ENCODE measurements around the gene MECP2.

MECP2 gene

DNA sequence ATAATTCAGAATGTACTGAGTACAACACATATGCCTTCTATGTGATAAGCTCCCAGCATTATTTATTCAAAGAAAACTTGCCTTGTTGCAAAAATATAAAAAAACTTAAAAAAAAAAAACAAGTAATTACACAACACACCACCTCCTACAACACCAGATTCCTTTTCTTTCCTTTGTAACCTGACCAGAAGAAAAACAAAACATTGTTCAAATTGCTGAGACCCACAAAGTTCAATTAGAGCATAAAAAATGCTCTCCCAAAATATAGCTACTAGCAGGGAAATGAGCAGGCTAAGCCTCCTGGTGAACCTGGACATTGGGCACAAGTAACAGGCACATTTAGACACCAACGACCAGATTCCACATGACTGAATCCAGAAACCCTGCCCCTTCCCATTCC is 38.3 kb downstream of the MECP2 start:
- no peak for FAIRE-seq

DNA sequence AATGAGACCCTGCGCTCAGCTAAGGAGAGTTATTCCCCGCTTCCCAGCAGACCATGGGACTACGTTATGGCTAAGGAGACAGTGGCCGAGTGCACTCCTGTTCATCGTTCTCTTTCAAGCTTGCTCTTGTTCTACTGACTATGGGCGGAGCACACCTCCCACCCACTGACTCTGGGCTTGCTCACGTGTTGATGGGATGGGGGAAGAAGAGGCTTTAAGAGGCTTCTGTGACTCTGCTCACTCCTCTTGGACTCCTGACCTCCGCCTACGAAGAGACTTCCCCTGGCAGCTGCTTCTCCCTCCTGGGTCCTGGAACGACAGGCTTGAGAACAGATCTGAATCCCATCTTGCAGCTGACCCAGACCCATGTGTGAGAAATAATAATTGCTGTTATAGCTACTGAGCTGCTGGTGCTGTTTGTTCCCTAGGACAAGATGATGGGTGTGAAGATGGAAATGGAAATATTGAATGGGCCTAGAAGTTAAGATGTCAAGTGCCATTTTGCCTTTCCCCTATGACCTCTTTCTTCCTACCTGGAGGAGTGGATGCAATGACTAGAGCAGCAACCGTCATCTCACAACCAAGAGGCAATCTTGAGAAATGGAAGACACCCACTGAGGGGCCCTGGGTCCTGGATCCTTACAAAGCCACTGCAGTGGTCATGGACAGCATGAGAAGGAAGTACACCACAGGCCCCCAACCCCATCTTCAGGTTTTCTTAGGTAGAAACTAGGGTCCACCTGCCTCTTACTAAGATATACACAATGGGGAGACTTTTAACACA is 39.1 kb downstream of the MECP2 start:
- no peak for FAIRE-seq

DNA sequence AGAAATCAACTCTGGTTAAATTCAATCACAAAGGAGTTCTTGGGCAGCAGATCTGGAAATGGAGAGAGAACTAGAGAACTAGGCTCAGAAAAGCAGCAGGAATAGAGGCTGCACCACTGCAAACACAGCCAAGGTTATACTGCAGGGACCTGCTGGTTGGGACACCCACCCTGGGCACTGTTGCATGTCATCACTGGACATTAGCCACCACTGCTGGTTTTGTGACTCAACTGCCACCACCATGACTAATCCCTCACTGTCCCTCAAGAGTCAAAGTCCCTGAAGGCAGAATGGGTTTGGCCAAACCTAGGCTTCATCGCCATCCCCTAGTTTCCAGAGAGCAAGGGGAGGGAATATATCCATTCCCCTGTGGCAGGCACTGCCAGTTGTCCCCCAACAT is 39.7 kb downstream of the MECP2 start:
- no peak for FAIRE-seq

DNA sequence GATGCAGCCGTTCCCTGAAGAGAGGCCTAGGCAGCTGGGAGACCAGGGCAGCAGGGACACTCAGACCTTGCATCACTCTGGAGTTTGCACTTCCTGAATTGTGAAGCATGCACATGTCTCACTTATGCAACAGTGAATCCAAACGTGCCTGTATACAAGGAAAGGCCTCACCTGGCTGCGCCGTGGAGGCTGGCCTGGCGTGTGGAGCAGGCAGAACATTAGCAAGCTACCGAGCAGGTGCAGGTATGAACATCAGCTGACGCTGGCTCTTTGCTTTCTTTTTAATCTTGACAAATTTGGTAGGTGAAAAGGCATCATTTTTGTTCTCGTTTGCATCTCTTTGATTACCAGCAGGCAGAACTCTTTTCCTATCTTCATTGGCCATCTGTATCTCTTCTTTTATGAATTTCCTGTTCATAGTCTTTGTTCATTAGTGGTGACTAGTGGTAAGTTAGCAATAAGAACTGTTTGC is 40.7 kb downstream of the MECP2 start:
- no peak for FAIRE-seq

DNA sequence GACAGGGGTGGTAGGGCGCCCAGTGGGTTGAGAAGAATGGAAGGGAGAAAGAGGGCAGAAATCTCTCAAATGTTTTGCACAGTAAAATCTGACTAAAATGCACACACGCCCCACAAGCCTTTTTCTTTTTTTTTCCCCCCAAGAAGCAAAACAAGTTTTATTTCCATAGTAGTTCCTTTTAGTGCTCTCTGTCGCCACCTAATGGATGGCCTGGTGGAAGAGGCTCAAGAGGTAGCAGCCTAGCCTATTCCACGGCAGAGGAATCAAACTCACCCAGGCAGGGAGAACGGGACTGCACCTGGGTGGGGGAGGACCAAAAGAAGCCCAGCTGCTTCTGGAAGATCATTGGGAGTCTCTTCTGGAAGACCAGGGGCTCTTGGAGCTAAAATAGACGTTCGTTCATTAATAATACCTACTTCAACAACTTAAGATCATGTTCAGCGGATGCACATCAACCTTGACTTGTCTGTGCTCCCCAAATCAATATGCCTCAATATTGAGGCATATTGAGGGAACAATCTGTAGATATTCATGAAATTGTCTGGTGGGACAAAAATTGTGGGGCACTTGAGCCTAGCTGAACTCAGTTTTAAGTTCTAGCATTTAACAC is 46.2 kb downstream of the MECP2 start:
- FAIRE-seq, result no peak

DNA sequence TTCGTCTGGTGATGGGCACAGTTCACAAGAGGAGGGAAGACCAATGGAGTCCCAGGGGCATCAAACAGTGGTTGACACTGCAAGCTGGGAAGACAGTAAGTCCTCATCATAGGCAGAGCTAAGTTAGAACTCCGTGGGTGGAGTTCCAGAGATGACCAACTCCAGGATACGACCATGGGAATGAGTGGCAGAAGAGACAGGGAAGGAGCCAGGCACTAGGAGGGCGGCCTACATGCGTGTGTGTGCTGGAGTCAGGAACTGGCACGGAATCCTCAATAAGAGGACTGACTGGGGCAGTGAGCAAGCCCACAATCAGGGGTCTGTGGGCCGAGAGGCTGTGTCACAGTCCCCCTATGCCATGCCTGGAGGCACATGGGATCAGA is 47.4 kb downstream of the MECP2 start:
- no peak for FAIRE-seq

DNA sequence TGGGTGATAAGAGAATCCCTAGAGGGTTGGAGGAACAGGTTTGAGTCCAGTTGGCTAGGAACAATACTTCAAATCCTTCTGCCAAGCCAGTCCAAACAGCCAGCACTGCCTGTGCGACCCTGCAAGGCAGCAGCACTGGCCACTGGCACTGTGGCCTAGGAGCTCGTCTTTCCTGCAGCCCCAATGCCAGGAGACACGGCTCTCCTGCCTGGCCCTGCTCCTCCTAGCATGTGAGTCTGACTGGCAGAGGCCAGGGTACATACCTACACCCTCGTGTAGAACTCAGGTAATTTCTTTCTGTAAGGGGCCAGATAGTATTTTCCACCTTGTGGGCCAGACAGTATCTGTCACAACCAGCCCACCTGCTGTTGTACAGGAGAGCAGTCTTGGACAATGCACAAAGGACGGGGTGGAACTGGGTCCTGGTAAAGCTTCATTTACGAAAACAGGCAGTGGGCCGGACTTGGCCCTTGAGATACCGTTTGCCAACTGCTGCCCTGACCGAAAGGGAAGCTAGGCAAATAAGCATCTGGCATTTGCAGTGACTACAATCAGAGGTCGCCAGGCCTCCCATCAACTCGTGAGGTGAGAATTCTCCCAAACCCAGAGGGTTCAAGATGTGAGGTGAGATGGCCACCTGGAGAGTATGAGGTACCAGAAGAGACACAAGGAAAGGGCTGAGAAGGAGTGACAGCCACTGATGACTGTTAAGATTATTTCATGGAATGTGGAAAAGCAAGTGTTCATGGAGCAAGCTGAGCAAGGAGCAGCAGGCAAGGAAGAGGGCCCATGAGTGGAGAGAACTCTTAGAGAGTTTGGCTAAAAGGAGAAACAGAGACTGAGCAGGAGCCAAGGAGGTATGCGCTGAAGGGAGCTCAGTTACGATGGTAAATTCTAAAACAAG is 48.1 kb downstream of the MECP2 start:
- no peak for FAIRE-seq

DNA sequence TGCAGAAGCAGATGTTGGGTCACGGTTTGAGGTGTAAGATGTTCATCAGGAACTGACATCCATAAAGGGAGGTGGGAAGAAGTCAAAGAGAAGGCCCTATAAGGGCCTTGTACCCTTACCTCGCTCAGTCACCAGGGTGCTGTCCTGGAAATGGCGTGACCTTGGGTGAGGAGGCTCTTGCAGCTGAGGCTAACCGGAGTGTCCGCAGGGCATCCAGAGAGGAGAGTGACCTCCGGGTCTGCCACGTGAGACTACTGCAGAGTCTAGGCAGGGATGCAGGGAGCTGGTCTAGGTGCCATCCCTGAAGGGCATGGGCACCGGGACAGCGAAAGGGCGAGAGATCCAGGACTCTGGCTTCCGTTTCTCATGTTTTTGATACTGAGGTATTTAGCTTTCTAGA is 49.1 kb downstream of the MECP2 start:
- no peak for FAIRE-seq

DNA sequence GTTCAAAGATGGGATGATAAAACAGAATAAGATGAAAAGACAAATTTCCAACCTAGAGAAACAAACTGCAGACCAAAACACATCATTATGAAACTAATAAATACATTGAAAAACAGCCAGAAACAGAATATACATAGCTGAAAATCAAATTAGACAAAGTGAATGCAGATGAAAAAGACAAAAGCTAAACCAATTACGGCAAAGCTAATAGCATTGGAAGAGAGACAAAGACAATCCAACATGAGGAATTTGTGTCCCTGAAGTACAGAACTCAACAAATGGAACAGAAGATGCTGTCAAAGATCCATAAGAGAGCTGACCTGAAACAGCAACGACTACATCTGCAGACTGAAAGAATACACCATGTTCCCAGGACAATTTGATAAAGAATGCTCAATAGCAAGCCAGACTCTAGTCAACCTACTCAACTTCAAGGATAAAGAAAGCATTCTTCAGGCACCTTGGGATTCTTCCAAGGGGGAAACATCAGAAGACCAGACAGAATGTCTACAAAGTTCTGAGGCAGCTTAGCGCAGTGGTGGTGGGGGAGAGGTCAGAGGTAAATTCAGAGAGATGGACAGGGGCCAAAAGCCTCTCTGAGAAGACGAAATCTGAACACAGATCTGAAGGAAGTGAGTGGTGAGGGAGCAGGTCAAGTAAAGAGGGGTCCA is 50.4 kb downstream of the MECP2 start:
- FAIRE-seq, result no peak

DNA sequence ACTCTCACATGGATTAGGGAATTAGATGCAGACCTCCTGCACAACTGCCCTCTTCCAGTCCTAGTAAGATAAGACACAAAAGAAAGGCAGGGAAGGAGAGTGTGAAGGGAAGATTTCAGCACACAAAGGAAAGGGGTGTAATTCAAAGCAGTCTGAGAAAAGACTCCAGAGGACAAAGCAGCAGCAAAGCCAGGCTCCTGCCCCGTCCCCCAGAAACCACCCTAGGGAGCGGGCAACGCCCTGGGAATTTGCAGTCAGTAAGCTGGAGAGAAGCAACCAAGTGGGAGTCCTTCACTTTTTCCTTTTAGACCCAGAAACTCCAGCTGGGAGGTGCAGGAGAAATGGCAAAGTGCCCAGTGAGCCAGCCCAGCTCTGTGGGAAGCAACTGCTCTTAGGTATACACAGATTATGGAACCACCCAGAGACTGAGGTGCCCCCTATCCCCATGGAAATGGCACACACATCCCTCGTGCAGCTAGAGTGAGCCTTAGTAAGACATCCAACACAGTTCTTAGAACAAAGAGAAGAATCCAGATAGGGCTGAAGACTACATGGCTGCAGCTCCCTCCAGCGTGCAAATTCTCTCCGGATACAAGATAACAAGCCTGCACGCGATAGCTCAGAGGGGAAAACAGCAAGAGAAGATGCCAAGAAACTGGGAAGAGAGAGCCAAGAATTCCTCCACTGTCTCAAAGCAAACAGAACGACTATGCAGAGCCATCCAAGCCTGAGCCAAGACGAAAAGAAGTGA is 51.3 kb downstream of the MECP2 start:
- FAIRE-seq, result no peak

DNA sequence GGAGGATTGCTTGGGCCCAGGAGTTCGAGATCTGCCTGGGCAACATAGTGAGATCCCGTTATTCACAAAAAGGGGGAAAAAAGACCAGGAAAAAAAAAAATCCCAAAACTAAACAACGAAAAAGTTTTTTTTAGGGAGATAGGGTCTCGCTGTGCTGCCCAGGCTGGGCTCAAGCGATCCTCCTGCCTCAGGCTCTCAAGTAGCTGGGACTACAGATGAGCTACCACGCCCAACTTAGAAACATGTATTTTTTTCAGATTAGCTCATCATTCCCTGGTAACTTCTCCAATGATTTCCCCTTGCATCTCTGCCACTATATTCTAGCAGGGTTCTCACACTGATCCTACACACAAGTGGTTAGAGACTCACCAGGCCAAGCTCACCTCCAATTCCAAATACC is 53.4 kb downstream of the MECP2 start:
- no peak for FAIRE-seq

DNA sequence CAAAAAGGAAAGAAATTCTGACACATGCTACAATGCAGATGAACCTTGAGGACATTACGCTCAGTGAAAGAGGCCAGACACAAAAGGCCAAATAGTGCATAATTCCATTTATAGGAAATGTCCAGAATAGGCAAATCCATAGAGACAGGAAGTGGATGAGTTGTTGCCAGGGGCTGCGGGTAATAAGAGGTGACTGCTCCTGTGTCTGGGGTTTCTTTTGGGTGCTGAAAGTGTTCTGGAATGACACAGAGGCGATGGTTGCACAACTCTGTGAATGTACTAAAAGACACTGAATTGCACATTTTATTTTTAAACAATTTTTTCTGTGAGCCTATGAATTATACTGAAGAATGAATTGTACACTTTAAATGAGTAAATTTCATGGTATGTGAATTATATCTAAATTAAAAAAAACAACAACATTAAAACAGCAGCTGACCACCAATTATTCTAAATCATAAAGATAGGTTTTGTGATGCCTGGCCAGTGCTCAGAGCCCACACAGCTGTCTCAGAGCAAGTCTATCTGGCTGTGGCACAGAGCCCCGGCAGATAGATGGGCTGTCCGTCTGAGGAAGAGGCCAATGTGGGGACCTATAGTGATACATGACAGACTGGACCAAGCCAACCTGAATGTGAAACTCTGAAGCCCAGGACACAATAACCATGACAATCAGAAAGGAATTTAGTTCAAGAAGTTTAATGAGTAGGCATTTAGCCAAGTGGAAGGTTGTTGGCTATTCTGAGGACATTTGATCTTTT is 54.3 kb downstream of the MECP2 start:
- FAIRE-seq, result no peak

DNA sequence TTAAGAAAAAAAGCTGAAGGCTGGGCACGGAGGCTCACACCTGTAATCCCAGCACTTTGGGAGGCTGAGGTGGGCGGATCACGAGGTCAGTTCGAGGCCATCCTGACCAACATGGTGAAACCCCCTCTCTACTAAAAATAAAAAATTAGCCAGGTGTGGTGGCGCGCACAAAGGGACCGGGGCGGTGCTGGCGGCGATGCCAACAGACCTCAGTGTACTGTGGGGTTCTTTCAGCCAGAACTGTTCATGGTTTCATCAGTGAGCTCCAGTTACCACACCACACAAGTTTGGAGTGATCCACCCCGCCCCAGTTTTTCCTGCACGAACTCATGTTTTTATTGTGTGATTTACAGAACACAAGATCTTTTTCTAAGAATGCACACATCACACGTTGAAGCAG is 56.7 kb downstream of the MECP2 start:
- FAIRE-seq, result no peak

DNA sequence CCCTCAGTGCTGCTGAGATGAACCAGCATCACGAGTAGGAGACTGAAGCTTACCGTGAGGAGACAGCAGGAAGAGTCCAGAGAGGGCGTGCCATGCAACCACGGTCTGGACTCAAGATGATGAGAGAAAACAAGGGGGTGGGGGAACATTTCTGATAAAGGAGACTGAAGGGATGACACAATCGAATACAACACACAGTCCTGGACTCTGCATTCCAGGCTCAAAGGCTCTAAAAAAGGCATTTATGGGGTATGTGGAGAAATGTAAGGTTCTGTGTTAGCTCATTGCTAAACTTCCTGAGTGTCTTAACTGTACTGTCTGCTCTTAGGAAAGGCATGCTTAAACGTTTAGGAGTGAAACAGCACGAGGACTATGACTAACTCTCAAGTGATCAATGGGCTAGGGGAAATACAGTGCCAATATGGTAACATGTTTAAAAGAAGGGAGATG is 57.2 kb downstream of the MECP2 start:
- FAIRE-seq, result no peak

DNA sequence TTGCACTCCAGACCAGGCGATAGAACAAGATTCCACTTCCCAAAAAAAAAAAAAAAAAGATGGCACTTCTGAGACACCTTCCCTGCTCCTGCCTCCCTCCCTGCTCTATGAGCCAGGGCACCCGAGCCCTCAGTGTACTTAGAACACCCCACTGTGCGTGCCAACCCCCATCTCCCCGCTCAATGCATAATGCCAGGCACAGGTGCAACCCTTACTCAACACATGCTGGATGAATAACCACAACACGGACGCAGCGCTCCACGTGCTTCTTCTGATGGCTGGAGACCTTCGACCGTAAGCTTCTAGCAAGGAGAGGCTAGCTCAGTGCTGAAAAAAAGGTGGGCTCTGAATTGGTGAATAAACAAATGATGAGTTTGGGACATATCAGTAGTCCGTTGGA is 57.9 kb downstream of the MECP2 start:
- FAIRE-seq, result no peak

DNA sequence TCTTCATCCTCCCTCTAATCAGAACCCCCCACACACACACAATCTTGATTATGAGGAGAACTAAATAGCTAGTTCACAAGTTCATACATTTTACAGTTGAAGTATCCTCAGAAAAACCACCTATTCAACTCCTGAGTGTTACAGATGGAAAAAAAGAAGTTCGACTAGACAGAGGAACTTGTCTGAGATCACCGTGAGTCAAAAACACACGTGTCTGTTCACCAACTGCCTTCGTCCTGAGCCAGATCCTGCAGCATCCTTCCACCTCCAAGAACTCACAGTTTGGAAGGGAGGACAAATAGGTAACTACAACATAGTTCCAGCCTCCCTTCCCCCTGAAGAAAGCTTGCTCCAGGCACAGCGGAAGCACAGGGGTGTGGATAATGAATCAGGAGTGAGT is 58.9 kb downstream of the MECP2 start:
- no peak for FAIRE-seq

DNA sequence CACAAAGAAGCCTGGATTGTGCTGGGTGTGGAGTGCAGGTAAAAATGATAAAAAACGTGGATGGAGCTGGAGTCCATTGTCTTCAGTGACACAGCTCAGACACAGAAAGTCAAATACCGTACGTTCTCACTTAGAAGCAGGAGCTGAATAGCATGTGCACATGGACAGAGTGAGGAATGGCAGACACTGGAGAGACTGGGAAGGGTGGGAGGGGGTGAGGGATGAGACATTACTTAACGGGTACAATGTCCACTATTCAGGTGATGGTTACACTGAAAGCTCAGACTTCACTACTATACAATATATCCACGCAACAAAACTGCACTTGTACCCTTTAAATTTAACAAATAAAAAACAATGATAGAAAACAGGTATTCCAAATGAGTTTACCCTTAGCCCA is 59.8 kb downstream of the MECP2 start:
- no peak for FAIRE-seq

DNA sequence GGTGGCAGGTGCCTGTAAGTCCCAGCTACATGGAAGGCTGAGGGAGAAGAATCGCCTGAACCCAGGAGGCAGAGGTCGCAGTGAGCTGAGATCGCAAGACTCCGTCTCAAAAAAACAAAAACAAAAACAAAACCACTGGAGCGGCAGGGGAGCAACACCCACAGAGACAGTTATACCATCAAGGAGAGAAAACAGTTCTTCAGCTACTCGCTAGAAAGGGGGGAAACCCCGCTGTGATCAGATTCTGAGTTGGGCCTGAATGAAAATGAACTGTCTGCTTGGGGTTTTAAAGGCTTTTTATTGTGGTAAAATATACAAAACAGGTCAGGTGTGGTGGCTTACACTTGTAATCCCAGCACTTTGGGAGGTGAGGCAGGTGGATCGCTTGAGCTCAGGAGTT is 61.0 kb downstream of the MECP2 start:
- FAIRE-seq, result no peak

DNA sequence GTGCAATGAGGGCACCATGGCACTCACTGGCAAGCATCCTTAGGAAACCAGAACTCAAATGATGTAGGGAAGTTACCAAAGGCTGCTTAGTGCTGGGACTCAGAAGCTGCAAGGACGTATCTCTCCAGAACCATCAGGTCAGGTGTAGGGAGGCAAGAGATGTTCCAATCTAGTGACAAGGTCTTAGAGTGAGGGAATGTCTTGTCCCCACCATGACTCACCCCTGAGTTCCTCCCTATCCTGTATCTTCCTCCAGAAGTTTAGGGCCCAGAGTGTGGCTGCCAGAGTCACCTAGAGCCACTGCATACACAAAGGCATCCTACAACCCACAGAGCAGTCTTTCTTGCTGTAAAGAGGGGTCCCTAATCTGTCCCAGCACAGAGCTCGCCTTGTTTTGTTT is 63.7 kb downstream of the MECP2 start:
- no peak for FAIRE-seq

DNA sequence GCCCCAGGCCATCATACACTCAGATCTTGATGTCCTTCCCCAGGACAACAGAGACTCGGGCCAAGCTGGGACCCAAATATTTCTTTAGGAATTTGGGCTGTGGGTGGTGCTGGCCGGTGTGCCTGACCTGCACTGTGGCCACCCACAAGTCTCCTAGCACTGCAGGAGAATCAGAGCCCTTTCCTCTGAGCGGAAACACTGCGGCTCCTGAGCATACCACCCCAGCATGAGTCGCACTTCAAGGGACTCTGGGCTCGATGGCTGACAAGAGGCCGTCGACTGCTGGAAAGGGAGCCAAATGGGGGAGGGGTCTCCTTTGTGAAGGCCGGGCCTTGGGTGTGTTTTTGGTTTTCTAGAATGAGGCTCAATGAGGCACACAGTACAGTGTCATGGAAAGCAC is 64.9 kb downstream of the MECP2 start:
- no peak for FAIRE-seq

DNA sequence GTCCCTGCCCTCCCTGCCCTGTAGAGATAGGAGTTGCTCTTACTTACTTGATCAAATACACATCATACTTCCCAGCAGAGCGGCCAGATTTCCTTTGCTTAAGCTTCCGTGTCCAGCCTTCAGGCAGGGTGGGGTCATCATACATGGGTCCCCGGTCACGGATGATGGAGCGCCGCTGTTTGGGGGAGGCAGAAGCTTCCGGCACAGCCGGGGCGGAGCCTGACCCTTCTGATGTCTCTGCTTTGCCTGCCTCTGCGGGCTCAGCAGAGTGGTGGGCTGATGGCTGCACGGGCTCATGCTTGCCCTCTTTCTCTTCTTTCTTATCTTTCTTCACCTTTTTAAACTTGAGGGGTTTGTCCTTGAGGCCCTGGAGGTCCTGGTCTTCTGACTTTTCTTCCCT is 65.4 kb downstream of the MECP2 start:
- FAIRE-seq, result no peak

Data from A204.1 (cell line).